KG1 (cell line): ENCODE results near the gene HTRA1.

Experiments
- DNase-seq: peaks from one replicate; lab custom pipeline; 2025; lab: John Stamatoyannopoulos, UW

Gene HTRA1

DNA sequence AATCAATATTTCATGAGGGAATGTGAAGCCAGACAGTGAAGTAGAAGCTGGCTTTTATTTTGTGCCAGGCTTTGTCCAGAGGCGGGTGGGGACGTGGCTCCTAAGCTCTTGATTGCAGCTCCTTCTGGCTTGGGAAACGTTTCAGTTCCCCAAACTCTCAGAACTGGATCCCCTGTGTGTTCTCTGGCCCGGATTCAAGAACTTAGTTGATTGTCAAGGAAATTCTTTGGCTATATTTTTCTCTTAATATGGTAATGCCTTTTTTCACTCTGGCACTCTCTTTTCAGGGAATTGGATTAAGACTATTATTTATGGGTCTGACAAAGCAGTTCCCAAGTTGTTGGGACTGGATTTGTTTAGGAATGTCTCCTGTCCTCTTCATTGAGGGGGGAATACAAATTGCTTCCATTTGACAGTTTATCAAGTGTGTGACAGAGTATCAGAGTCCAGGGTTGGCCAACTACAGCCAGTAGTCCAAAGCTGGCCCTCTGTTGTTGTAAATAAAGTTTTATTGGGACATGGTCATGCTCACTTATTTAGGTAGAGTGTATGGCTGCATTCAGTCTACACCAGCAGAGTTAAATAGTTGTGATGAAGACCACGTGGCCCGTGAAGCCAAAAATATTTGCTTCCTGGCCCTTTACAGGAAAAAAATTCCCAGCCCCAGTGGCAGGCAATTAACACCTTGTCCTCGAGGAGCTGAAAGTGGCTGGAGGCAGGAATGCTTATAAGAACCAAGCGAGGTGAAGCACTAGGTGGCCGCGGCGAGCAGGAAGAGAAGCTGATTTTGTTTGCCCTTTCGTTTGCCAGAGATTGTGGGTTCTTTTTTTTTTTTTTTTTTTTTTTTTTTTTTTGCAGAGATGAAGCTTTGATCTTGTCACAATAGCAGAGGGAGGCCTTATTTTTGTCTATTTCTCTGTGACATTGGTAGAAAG lies 34.3 kb downstream of the HTRA1 start:
- no peak for DNase-seq

GRCh38 chr10:122497241-122497640 lies 35.9 kb downstream of the HTRA1 start:
- DNase-seq: no peak

DNA sequence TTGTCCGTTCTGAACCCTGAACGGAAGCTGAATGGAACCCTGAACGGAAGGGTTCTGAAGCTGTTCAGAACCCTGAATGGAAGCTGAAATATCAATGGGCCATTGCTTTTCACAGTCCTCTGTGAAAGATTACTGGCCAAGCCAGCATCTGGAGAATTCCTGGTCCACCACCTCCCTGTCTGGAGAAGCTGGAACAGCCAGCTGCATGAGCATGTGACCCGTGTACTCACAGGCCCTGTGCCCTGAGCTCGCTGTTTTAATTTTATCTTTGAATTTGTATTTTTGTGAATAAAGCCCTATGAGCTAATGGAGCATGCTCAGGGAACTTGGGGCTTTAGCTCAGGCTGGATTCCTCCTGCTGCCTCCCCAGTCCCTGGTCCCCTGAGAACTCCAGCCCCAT lies 37.2 kb downstream of the HTRA1 start:
- DNase-seq: no peak

DNA sequence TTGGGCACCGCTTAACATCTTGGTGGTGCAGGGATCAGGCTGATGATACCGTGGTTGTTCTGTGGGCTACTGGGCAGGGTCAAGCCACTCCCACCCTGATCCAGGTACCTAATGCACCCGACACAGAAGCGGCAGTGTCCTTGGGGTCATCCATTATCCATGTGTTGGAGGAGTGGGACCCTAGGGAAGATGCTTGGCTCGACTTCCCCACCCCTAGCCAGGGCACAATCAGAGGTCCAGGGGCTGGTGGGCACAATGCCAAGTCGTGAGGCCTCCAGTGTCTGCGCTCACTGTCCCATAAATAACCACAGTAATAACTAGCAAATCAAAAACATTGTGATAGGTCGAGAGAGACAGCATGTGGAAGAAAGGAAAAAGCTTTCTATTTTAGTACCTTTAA lies 37.7 kb downstream of the HTRA1 start:
- no peak for DNase-seq

GRCh38 chr10:122499491-122499941 lies 38.2 kb downstream of the HTRA1 start:
- DNase-seq: no peak

DNA sequence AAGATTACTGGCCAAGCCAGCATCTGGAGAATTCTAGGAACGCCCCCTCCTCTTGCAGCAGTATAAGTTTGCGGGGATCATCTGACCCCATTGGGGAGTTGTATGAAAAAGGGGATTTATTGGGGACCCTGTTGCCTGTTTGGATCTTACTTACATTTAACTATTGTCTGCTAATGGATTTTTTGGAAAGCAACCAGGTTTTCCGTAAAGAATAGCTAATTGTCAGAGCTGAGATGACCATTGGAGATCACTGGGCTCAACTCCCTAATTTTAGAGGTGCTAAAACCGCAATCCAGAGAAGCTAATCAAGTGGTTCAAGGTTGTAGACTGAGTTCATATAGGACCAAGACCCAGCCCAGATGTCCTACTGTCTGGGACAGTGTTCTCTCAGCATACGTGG lies 38.8 kb downstream of the HTRA1 start:
- DNase-seq: no peak

DNA sequence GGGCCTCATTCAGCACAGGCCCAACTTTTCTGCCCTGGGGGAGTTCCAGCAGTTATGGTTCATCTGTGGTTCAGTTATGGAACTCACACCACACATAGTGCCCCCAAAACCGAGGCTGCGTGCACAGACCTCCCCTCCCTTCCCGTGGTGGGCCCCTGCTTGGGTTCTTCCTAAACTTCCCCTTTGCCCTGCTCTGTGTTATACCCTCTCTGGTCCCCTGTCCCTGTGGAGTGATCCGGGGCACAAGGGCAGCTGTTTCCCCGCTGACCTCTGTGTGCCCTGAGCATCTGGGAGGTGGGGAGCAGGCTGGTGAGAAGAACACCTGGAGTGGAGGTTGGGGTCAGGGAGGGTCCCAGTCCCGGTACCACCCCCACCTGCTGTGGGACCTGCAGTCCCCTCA lies 39.4 kb downstream of the HTRA1 start:
- no peak for DNase-seq

GRCh38 chr10:122503012-122503411 lies 41.7 kb downstream of the HTRA1 start:
- DNase-seq: no peak

GRCh38 chr10:122503886-122504609 lies 42.7 kb downstream of the HTRA1 start:
- no peak for DNase-seq

- no peak for DNase-seq
Observed at GRCh38 chr10:122504610-122504950, 43.2 kb downstream of the HTRA1 start.

DNA sequence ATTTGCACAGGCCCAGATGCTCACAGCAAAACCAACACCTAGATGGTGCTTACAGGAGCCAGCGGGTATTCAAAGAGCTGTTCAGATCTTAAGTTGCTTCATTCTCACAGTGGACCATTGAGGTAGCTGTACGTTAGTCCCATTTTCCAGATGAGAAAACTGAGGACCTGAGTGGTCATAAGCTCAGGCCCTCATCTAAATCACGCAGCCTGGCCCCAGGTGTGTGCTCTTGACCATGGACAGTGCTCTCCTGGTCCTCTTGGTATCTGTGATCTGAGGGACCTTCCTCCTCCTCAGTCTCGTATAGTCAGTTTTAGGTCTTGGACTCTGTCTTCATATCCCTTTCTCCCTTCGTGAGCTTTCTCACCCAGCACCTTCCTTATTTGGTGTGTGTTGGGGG lies 43.7 kb downstream of the HTRA1 start:
- DNase-seq: no peak

- no peak for DNase-seq
Observed at GRCh38 chr10:122505885-122506645, 44.7 kb downstream of the HTRA1 start.

DNA sequence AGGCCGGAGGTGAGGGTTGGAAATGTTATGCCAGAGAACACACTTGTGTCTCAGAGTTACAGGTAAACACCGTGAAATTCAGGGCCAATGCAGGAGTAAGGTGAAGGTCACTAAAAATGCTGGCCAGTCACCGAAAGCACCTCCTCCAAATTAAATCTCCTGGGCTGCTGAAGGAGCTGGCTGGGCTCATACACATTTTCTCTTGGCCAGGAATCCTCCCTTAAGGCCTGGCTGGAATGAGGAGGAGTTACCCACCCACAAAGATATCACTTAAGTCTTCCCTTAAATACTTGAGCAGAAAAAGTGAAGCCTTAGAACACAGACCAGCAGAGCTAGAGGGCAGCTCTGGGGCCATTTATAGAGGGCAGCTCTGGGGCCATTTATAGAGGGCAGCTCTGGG lies 46.3 kb downstream of the HTRA1 start:
- no peak for DNase-seq

- no peak for DNase-seq
Observed at GRCh38 chr10:122508021-122508420, 46.7 kb downstream of the HTRA1 start.

DNA sequence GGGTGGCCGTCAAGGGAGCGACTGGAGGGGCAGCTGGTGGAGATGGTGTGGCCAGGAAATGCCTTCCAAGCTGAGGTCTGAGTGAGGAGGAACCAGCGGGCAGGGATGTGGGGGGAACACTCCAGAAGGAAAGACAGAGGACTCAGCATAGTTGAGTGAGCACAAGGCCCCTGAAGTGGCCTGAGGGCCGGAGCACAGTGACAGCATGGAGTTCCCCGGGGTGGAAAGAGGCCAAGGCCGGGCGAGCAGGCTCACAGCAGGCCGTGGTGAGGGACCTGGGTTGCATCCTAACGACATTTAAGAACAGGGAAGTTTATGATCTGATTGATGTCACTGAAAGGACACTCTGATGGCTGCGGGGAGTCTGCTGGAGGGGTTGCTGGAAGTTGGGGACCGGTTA lies 48.0 kb downstream of the HTRA1 start:
- DNase-seq: no peak

GRCh38 chr10:122510326-122510725 lies 49.0 kb downstream of the HTRA1 start:
- no peak for DNase-seq

GRCh38 chr10:122510736-122511135 lies 49.4 kb downstream of the HTRA1 start:
- DNase-seq: no peak

- DNase-seq: no peak
Observed at GRCh38 chr10:122513053-122513452, 51.7 kb downstream of the HTRA1 start.

- DNase-seq: no peak
Observed at GRCh38 chr10:122514045-122514840, 52.9 kb downstream of the HTRA1 start.

DNA sequence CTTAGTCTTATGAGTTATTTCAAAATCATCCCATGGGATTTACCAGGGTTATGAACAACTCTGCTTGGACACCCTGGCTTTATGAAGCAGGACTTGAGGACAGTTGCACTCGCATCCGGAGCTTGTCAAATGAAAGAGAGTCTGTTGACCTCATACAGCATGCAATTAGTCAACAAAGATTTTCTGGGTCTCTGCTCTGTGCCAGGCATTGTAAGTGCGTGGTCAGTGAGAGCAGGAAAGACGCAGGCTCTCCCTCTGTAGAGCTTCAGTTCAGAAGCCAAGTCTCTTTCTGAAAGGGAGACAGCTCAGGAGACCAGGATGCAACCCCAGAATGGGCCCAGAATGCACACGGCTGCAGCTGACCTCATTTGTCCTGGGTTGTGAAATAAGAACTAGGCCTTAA lies 53.7 kb downstream of the HTRA1 start:
- no peak for DNase-seq

- no peak for DNase-seq
Observed at GRCh38 chr10:122515588-122516231, 54.4 kb downstream of the HTRA1 start.
